ENCODE data around the gene CD300H.

The CD300H gene

DNA sequence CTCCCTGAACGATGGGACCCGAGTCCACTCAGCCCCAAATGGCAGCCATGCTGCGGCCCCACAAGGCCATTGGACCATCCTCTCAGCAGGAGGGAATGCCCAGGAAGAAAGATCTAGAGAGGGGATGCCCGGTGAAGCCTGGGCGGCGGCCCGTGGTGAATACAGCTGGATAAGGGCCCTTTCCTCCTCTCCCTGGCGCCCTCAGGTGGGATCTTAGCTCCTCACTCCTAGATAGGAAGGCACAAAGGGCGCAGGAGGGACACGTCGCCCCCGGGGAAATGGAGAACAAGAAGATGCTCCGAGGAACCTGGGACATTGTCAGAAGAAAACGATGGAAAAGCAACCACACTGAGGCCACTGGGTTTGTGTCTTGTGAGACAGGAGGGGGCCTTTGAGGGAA lies 23.9 kb downstream of the CD300H start:
- DNase-seq (ENCODE audit: low spot score): no peak
- TF ChIP-seq, protein P1, sequence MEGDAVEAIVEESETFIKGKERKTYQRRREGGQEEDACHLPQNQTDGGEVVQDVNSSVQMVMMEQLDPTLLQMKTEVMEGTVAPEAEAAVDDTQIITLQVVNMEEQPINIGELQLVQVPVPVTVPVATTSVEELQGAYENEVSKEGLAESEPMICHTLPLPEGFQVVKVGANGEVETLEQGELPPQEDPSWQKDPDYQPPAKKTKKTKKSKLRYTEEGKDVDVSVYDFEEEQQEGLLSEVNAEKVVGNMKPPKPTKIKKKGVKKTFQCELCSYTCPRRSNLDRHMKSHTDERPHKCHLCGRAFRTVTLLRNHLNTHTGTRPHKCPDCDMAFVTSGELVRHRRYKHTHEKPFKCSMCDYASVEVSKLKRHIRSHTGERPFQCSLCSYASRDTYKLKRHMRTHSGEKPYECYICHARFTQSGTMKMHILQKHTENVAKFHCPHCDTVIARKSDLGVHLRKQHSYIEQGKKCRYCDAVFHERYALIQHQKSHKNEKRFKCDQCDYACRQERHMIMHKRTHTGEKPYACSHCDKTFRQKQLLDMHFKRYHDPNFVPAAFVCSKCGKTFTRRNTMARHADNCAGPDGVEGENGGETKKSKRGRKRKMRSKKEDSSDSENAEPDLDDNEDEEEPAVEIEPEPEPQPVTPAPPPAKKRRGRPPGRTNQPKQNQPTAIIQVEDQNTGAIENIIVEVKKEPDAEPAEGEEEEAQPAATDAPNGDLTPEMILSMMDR (IDR thresholded peaks at IDR 0.05; ENCODE audit: extremely low read depth, missing control alignments): no peak

- no peak for DNase-seq (ENCODE audit: low spot score)
- TF ChIP-seq, protein P1 (IDR thresholded peaks at IDR 0.05; ENCODE audit: extremely low read depth, missing control alignments): no peak
Observed at GRCh38 chr17:74542727-74543383, 24.5 kb downstream of the CD300H start.

- TF ChIP-seq, protein P1 (IDR thresholded peaks at IDR 0.05; ENCODE audit: extremely low read depth, missing control alignments): no peak
- no peak for DNase-seq (ENCODE audit: low spot score)
Observed at GRCh38 chr17:74542166-74542565, 25.1 kb downstream of the CD300H start.

DNA sequence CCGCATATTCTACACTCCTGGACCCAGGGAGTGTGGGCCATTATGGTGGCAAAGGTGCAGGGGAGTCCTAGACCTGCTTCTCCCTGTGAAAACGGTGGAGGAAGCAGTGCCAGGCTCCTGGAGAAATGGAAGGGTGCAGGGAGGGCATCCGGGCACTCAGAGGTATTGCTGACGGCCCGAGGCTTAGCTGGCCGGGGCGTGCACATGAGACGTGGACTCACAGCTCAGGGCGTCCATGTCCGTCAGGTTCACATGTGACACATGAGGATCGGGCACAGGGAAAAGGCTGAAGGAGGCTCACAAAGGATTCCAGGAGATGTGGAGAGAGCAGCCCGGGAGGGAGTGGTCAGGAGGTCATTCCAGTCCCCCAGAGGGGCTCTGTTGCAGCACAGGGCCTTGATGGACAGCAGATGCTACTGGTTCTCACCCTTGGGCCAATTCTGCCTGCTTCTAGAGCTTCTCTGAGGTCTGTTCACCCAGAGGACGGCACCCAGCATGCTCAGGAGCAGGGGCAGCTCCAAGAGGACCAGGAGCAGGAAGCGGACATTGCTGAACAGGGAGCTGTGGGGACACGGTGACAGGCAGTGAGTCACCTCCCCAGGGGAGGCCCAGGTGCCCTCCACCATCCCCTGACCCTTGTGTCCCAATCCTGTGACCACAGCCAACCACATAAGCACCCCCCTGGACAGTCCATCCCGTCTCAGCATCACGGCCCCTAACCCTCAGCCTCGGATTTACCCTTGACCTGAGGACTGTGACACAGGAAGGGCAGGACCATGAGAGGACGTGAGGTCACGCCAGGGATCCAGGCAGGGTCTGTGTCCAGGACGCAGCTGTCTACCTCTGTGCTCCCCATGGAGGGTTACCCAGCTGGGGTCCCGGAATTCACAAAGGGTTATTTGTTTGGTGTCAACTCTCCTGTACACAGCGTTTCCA lies 25.9 kb downstream of the CD300H start:
- no peak for DNase-seq (ENCODE audit: low spot score)
- TF ChIP-seq, protein P1 (IDR thresholded peaks at IDR 0.05; ENCODE audit: extremely low read depth, missing control alignments): no peak

- no peak for DNase-seq (ENCODE audit: low spot score)
- TF ChIP-seq, protein P1 (IDR thresholded peaks at IDR 0.05; ENCODE audit: extremely low read depth, missing control alignments): no peak
Observed at GRCh38 chr17:74539281-74539820, 28.0 kb downstream of the CD300H start.

DNA sequence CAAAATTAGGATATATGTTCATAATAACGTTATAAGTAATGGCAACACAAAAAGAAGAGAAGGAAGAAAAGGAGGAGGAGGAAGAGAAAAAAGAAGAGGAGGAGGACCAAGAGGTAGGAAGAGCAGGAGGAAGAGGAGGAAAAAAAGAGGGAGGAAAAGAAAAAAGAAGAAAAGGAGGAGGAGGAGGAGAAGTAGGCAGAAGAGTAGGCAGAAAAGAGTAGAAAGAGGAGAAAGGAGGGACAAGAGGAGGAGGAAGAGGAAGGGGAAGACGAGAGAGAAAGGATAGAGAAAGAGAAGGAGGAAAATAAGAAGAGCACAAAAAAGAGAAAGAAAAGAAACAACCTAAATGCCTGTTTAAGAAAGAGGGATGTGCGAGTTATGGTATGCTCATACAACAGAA lies 30.4 kb downstream of the CD300H start:
- DNase-seq (ENCODE audit: low spot score): no peak
- TF ChIP-seq, protein P1 (IDR thresholded peaks at IDR 0.05; ENCODE audit: extremely low read depth, missing control alignments): no peak

DNA sequence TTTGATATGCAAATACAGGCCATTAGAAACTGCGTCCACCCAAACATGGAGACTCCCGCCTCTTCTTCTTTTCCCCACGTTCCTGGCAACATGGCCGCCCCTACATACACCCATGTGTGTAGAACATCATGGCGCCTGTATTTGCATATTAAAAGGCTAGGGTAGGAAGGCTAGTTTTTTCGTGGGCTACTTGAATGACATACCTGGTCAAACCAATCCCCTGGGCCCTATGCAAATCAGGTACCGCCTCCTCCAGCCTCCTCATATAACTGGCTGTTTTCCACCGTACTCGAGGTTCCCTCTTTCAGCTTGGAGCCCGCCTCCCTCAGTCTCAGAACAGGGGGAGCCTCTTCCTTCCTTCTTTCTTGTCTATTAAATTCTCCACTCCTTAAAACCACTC lies 35.2 kb downstream of the CD300H start:
- no peak for DNase-seq (ENCODE audit: low spot score)
- TF ChIP-seq, protein P1 (IDR thresholded peaks at IDR 0.05; ENCODE audit: extremely low read depth, missing control alignments): no peak

Measured in GM20000 (cell line).